Right atrium auricular region (tissue), 2 donors: ENCODE data around the gene S100A1. TPM values are rescaled to one million over a fixed set of nuclear protein-coding genes. Genes with fewer than 3 reads are reported as not detected.

Experiments
- DNase-seq: peaks from one replicate; pipeline ENCODE4 v3.0.0-alpha.2; 2019; ENCODE audit warnings: low spot score
- H3K27ac ChIP-seq, 2 donors: fragments of 200-600 bp; sonication (generic); 1 replicate in 1 of 2; 2 replicates in 1 of 2; pipeline ENCODE4 v1.5.1; 2016 to 2019
- H3K27me3 ChIP-seq, 2 donors: fragments of 200-600 bp; sonication (generic); one replicate each; pipeline versions ENCODE4 v1.5.1 to v1.6.0; 2017 to 2019
- H3K36me3 ChIP-seq: fragments of 200-600 bp; sonication (generic); one replicate; pipeline ENCODE4 v1.5.1; 2016
- H3K4me1 ChIP-seq, 2 donors: fragments of 200-600 bp; sonication (generic); one replicate each; pipeline versions ENCODE4 v1.5.1 to v1.6.0; 2017 to 2019
- H3K4me3 ChIP-seq, 2 donors: fragments of 200-600 bp; sonication (generic); 1 replicate in 1 of 2; 2 replicates in 1 of 2; pipeline ENCODE4 v1.5.1; 2017 to 2019; ENCODE audit warnings: mild to moderate bottlenecking in 1 of 2, moderate library complexity in 1 of 2
- H3K9me3 ChIP-seq, 2 donors: fragments of 200-600 bp; sonication (generic); one replicate each; pipeline ENCODE4 v1.5.1; 2019
- total RNA-seq, 2 donors: library from RNA; depleted of rRNA; stranded (reverse); fragments of >200 nt; gene quantifications; one replicate each; pipeline ENCODE4 v1.1.0, GENCODE V29; 2016
- TF ChIP-seq, protein P1 (sequence below), 2 donors: fragments of 200-600 bp; sonication (generic); IDR thresholded peaks; one replicate each; pipeline ENCODE4 v1.5.1; 2019; ENCODE audit warnings: antibody characterized with exemption in 2 of 2

Gene S100A1
- total RNA-seq, 2 donors from 2014 or later, result 965 to 2,413 TPM

DNA sequence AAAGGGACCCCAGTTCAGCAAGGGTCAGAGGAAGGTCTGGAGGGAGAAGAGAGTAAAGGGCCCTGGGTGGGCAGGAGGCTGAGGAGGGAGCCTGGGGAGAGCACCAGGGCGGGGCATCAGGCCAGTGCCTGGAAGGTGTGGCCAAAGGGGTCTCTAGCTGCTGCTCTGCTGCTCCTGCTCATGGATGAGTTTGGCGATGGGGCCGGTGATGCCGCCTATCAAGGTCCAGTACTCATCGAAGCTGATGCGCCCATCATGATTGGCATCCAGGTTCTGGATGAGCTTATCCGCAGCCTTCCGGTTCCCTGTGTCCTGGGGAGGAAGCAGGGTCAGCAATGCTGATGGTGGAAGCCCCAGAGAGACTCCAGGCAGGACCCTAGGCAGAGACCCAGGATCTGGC, 20.9 kb upstream of the S100A1 start:
- Histone ChIP-seq H3K27me3 (no peaks in the 10 kb centered on the region), H3K4me3 (peak overlapping the region in 1 of 2 donors; percentile 38), H3K9me3 (no peaks in the 10 kb centered on the region), H3K4me1 (peaks cover 0 to 42% of the 10 kb centered on the region in 2 donors), H3K36me3 (peaks cover 16% of the 10 kb centered on the region), H3K27ac (peak overlapping the region; percentile 91 to 93)
- TF ChIP-seq, protein P1, sequence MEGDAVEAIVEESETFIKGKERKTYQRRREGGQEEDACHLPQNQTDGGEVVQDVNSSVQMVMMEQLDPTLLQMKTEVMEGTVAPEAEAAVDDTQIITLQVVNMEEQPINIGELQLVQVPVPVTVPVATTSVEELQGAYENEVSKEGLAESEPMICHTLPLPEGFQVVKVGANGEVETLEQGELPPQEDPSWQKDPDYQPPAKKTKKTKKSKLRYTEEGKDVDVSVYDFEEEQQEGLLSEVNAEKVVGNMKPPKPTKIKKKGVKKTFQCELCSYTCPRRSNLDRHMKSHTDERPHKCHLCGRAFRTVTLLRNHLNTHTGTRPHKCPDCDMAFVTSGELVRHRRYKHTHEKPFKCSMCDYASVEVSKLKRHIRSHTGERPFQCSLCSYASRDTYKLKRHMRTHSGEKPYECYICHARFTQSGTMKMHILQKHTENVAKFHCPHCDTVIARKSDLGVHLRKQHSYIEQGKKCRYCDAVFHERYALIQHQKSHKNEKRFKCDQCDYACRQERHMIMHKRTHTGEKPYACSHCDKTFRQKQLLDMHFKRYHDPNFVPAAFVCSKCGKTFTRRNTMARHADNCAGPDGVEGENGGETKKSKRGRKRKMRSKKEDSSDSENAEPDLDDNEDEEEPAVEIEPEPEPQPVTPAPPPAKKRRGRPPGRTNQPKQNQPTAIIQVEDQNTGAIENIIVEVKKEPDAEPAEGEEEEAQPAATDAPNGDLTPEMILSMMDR (IDR thresholded peaks at IDR 0.05), result no peak
- DNase-seq, result no peak

DNA sequence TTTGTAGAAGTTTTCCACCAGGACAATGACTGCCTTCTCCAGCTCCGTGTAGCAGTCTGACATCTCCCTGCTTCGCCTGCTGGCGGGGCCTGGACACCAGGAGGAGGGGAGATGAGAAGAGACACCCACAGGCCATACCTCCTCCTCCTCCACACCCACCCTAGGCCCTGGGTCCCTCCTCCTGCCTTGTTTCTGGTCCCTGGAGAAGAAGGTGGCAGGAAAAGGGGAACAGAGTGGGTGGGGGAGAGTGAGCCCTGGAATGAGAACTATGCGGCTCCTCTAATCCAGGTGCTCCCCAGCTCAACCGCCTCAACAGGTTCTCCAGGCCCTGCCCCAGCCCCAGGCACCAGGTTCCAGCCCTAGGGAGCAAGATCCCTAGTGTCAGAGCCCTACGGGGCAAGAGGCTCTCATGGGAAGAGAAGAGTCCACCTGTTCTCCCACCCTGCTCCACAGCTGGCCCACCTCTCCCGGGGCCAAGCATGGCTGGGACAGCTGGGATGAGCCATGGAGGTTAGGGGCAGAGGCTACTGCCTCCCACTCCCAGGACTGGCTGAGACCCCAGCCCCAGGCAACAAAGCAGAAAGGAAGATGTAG, 20.0 kb upstream of the S100A1 start:
- TF ChIP-seq, protein P1 (IDR thresholded peaks at IDR 0.05), result no peak
- Histone ChIP-seq H3K27ac (peak overlapping the region; percentile 91 to 93), H3K4me1 (peaks cover 0 to 45% of the 10 kb centered on the region in 2 donors), H3K4me3 (peak overlapping the region; percentile 28 to 38), H3K27me3 (no peaks in the 10 kb centered on the region), H3K36me3 (peaks cover 16% of the 10 kb centered on the region), H3K9me3 (no peaks in the 10 kb centered on the region)
- DNase-seq, result no peak

DNA sequence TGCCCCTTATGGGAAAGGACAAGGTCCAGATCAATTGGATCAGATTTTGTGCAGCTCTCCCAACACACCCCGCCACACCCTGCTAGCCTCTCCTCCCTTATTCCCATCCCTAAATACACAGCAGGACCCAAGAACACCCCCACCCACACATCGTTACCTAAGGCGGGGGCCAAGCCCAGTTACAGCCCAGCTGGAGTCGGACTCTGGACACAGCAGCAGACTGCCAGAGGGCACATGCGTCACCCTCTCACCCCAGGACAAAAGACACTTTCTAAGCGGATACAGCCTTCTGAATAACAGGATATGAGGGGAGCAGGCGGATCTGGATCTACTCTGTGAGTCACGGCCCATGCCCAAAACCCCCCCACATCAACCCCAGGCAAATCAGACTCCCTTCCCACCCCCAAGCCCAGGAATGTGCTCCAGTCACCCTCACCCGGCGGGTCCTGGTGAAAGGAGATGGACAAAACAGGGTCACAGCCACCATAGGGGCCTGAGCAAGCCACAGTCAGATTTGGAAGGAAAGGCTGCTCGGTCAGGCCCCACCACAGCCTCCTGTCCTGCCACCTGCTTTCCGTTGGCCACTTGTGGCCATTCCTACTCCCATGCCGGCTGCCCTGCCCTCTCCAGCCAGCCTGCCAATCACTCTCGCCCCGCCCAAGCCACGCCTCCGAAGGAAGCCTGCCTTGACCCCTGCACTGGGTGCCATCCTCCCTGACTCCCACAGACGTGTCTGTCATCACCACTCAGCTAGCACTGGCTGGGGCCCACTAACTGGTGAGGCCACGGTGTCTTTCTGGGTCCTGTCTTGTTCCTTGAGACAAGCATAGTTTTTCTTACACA, 19.3 kb upstream of the S100A1 start:
- Histone ChIP-seq H3K36me3 (peaks cover 16% of the 10 kb centered on the region), H3K27ac (peak overlapping the region; percentile 91 to 93), H3K27me3 (no peaks in the 10 kb centered on the region), H3K4me3 (peak overlapping the region; percentile 28 to 38), H3K4me1 (peaks cover 0 to 49% of the 10 kb centered on the region in 2 donors), H3K9me3 (no peaks in the 10 kb centered on the region)
- peak; percentile 91 for DNase-seq
- TF ChIP-seq, protein P1 (IDR thresholded peaks at IDR 0.05), result no peak

DNA sequence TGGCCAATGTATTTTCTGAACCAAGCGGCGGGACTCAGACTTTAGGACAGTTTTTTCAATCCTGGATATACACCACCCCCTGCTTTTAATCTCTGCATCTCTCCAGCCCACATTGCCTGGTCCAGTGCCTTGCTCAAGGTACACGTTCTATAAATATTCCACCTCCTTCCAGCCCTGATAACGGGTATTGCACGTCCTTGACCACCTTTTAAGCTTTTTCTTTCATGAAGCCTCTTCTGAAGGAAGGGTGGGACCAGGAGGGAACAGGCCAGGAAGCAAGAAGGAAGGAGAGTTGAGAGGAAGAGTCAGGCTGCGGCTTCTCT, 18.7 kb upstream of the S100A1 start:
- Histone ChIP-seq H3K27ac (peak overlapping the region; percentile 91 to 93), H3K27me3 (no peaks in the 10 kb centered on the region), H3K4me3 (peak overlapping the region in 1 of 2 donors; percentile 38), H3K4me1 (peaks cover 0 to 49% of the 10 kb centered on the region in 2 donors), H3K36me3 (peaks cover 16% of the 10 kb centered on the region), H3K9me3 (no peaks in the 10 kb centered on the region)
- no peak for DNase-seq
- TF ChIP-seq, protein P1 (IDR thresholded peaks at IDR 0.05), result no peak

DNA sequence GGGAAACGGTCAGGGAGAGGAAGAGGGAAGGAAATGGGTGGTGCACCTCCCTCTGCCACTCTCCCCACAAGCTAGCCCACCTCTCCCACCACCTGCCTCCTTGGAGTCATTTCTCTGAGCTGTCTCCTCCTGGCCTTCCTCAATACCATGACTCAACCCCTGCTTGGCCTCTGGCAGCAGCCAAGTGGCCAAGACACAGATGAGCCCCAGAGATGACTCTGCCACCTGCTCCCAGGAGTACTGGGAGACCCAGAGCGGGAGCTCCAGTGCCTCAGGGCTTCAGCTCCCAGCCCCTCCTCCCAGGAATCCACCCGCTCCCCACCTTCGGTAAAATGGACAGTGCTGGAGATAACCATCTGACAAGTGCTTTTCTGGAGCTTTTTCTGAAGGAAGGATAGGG, 17.9 kb upstream of the S100A1 start:
- TF ChIP-seq, protein P1 (IDR thresholded peaks at IDR 0.05), result no peak
- no peak overlapping the region for H3K4me3 ChIP-seq
- H3K27me3 ChIP-seq, result no peaks in the 10 kb centered on the region
- DNase-seq, result no peak
- H3K9me3 ChIP-seq, result no peaks in the 10 kb centered on the region
- peaks cover 16% of the 10 kb centered on the region for H3K36me3 ChIP-seq
- peak overlapping the region; percentile 91 to 93 for H3K27ac ChIP-seq
- H3K4me1 ChIP-seq, result peaks cover 0 to 49% of the 10 kb centered on the region in 2 donors
